Activated CD4-positive, alpha-beta T cell treated with anti-CD3 and anti-CD28 coated beads, Interleukin-2, Interleukin-4, amounts not matched to agents 100 ng/mL and 50 ng/mL, durations not matched to agents 16 hours and 8 hours (primary cell): ENCODE results near the gene PERM1.
"Not testable (repeated sequence)": the region's sequence is repeated elsewhere in the genome, so short reads cannot be mapped to it uniquely, and the experiment has no call there.

Experiments
- DNase-seq: peaks from one replicate; pipeline ENCODE4 v3.0.0-alpha.2; 2020; ENCODE audit warnings: low spot score

Gene PERM1

GRCh38 chr1:997993-998744 lies 16.3 kb upstream of the PERM1 start:
- DNase-seq = no peak

- DNase-seq = no peak
Observed at GRCh38 chr1:997713-997992, 15.8 kb upstream of the PERM1 start.

GRCh38 chr1:996851-997712 lies 15.2 kb upstream of the PERM1 start:
- no peak for DNase-seq

DNA sequence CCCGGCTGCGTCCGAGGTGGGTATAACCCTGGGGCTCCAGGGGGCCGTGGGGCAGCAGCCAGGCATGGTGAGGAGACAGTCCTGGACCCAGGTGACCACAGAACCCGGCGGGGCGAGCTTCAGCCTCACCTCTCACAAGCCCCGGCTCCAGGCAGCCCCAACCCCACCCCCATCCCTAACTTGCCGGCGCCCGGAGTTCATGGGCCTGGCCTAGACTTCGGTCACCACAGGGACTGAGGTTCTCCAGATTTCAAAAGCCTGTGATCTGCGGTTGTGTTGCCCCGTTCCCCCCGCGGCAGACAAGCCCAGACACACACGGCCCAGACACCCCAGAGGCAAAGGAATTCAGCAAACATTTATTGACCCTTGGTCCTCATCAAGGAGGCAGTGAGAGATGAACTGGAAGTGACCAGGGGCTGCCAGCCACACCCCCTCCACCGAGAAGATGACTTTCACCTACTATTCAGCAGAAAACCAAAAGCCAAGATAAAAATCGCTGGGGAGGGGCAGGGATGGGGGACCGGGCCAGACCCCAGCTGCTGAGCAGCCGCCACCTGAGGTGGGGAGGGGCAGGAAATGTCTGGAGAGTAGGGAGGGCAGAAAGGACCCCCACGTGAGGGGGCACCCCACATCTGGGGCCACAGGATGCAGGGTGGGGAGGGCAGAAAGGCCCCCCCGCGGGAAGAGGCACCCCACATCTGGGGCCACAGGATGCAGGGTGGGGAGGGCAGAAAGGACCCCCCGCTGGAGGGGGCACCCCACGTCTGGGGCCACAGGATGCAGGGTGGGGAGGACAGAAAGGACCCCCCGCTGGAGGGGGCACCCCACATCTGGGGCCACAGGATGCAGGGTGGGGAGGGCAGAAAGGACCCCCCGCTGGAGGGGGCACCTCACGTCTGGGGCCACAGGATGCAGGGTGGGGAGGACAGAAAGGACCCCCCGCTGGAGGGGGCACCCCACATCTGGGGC lies 14.1 kb upstream of the PERM1 start:
- no peak for DNase-seq

DNA sequence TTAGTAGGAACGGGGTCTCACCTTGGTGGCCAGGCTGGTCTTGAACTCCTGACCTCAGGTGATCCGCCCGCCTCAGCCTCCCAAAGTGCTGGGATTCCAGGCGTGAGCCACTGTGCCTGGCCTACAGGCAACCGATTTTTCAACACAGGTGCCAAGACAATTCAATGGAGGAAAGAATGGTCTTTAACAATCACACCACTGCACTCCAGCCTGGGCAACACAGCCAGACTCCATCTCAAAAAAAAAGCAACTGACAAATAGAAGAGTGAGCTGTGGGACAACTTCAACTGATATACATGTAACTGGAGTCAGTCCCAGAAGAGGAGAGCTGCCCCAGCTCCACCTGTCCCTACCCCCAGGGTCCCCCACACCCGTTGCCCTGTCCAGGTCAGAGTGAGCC lies 12.7 kb upstream of the PERM1 start:
- not testable (repeated sequence) for DNase-seq

DNA sequence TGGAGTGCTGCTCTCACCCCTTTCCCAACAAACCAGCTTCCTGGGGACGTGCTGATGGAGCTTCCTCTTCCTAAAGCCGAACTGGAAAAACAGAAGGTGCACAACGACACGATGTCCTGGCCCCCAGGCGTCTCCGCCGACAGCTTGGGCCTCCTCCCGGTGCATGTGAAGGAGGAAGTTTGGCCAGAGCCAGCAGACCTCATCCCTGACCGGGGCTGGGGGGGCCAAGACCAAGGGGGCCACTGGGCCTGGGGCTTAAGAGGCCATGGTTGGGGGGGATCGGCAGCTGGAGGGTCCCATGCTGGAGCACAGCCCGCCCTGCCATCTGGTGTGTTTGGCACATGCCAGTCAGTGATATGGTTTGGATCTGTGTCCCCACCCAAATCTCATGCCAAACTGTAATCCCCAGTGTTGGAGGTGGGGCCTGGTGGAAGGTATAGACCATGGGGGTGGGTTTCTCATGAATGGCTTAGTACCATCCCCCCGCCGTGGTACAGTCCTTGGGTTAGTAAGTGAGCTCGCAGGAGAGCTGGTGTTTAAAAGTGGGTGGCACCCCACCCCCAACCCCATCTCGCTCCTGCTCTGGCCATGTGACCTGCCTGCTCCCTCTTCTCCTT lies 11.6 kb upstream of the PERM1 start:
- no peak for DNase-seq

- DNase-seq = no peak
Observed at GRCh38 chr1:992362-992761, 10.5 kb upstream of the PERM1 start.

- no peak for DNase-seq
Observed at GRCh38 chr1:991895-992294, 10.0 kb upstream of the PERM1 start.

GRCh38 chr1:991275-991674 lies 9.4 kb upstream of the PERM1 start:
- DNase-seq = not testable (repeated sequence)

GRCh38 chr1:988061-988460 lies 6.2 kb upstream of the PERM1 start:
- not testable (repeated sequence) for DNase-seq

DNA sequence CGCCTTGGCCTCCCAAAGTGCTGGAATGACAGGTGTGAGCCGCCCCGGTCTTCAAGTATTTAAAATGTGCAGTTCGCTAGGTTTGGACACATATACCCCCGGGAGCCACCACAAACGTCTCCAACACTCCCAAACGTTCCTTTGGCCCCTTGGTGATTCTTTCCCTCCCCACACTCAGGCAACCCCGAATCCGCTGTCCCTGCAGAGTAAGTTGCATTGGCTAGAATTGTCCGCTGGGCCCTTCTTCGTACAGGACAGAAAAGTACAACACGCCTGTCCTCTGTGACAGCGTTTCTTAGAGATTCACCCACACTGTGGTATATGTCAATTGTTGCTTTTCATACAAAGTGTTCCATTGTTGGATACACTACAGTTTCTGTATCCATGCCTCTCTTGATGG lies 3.2 kb upstream of the PERM1 start:
- DNase-seq = no peak

DNA sequence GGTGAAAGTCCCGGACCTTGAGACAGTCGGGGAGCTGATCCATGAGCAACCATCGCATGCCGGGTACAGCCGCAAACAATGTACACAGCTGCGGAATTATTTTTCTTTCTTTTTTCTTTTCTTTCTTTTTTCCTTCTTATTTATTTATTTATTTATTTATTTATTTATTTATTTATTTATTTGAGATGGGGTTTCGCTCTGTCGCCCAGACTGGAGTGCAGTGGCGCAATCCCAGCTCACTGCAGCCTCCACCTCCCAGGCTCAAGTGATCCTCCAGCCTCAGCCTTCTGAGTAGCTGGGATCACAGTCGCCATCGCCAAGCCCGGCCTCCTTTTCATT lies 2.6 kb upstream of the PERM1 start:
- no peak for DNase-seq

GRCh38 chr1:983798-984475 lies 2.0 kb upstream of the PERM1 start:
- DNase-seq = peak; percentile 50

- no peak for DNase-seq
Observed at GRCh38 chr1:982765-983436, 1.0 kb upstream of the PERM1 start.

DNA sequence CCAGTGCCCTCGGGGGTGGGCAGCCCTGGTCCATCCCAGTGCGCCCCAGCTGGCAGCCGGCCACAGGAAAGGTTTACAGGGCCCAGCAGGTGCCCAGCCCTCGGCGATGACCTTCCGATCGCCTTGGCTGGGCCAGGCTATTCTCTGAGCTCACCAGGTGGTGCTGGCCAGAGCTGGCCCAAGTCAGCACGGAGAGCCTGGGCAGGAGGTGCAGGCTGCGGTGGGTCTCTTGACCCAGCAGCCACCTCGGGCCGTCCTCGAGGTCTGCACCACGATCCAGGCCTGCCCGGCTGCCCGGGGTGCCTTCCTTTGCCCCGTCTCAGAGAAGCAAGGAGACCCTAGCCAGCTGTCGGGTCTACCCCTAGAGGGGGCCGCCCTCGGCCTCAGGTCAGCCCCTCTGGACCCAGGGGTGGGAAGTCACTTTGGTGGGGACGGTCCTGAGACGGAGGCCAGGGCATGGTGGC lies 370 bp downstream of the PERM1 start:
- DNase-seq = no peak

DNA sequence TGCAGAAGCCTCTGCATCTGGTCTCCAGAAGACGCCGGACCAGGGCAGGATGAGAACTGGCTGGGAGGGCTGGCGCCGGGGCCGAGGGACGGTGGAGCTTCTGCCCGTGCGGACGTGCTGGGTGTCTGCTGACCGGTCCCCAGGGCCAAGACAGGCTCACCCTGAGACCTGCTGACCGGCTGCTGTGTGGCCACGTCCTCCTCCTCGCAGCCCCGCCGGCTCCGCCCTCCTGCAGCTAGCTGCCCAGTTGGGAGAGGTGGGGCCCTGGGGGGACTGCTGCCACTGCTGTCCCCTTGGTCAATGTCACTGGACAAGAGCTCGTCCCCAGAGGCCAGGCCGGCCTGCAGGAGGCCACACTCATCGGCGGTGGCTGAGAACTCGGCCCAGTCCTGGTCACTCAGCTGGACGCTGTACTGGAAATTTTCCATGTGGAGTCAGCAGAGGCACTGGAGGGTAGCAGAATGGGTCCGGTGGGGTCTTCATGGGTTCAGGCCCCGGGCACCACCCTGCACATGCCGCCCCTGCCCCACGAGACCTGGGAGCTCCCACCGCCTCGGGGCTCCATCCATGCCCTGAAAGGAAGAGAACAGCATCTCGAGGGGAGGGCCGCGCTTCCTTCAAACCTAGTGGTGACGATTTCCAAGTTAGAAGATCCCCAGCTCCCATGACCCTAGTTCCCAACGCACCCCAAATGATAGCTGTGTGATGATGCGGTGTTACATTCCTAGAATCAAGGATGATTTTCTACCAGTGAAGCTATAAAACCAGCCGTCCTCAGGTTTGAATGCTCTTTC lies 1.1 kb downstream of the PERM1 start:
- DNase-seq = no peak

- DNase-seq = no peak
Observed at GRCh38 chr1:980137-980571, 1.7 kb downstream of the PERM1 start.

DNA sequence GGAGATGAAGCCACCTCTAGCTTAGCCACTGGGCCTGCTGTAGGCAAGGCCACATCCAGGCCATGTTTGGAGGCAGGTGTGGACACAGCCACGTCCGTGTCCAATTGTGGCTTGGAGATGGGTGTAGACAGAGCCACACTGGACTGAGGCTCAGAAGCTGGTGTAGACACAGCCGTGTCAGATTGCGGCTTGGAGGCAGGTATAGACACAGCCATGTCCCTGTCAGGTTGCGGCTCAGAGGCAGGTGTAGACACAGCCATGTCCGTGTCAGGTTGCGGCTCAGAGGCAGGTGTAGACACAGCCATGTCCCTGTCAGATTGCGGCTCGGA lies 2.2 kb downstream of the PERM1 start:
- DNase-seq = no peak

DNA sequence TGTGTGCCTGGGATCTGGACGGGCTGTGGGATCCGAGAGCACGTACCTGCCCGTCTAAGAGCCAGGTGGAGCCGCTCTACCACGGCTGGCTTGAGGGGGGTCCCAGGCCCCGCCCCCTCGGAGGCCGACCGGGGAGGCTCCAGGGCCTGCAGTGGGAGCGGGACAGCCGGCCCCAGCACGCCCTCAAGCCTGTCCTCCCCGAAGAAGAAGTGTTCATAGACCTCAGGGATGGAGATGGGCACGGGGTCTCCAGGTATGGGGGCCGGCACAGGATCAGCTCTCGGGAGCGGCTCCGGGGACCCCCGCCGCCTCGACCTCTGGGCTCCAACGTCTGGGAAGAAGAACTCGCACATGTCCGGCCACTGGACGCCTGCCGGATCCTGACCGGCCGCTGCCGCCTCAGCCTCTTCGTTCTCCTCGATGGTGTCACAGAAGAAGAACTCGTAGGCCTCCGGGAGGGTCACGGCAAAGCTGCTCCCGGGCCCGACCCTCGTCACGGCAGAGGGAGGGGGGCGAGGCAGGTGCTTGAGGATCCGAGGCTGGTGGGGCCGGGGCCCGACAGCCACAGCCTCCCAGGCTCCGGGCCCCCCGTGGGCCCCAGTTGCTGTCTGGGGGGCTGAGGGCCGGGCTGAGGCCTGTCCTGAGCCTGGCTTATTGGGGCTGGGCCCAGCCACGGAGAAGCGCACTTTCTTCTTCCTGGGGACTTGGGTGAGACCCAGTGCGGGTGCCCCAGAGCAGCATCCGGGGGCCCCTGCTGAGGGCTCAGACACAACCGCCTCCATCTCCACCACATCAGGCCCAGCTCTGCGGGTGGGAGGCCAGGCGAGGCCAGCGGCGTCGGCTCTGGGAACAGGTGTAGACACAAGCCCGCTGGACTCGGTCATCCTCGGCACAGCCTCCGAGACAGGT lies 2.8 kb downstream of the PERM1 start:
- DNase-seq = no peak
